ENCODE results near the gene DCLK1. TPM values are rescaled to one million over a fixed set of nuclear protein-coding genes. Genes with fewer than 3 reads are reported as not detected.

The DCLK1 gene
- total and polyA plus RNA-seq, 2 experiments from 2014 or later = 0.48 to 0.65 TPM

- no peak overlapping the region for H3K9ac ChIP-seq
- H3K4me3 ChIP-seq = no peak overlapping the region
- no peaks in the 10 kb centered on the region for H3K9me2 ChIP-seq (ENCODE audit: insufficient read depth)
- H3K4me2 ChIP-seq (ENCODE audit: unreplicated experiment) = peak overlapping the region; percentile 30
- no peaks in the 10 kb centered on the region for H3K27me3 ChIP-seq (replicated peaks; ENCODE audit: insufficient read depth)
- H3F3A ChIP-seq (ENCODE audit: insufficient read depth) = peaks cover 21% of the 10 kb centered on the region
- no peak overlapping the region for H3K27ac ChIP-seq
- H3K36me3 ChIP-seq (ENCODE audit: low read depth) = no peaks in the 10 kb centered on the region
- no peak overlapping the region for H2AFZ ChIP-seq
- no peaks in the 10 kb centered on the region for H3K9me3 ChIP-seq (ENCODE audit: low read depth)
- DNase-seq = no peak
- no peaks in the 10 kb centered on the region for H3K79me2 ChIP-seq (ENCODE audit: insufficient read depth)
- TF ChIP-seq EZH2 (IDR thresholded peaks at IDR 0.05; ENCODE audit: insufficient read depth, poor library complexity, severe bottlenecking) (no peak), EZH2phosphoT487 (IDR thresholded peaks at IDR 0.05; ENCODE audit: insufficient read depth, low read depth) (no peak)
- in situ Hi-C loops (cut with MboI) = no loop called here
- WGBS, 2 experiments (ENCODE audit: low coverage in 1 of 2, low lambda C conversion rate in 2 of 2, missing lambda C conversion rate in 2 of 2) = 67% methylated on average over 2 of the region's 2 CpGs
- no peaks in the 10 kb centered on the region for H4K20me1 ChIP-seq (ENCODE audit: insufficient read depth)
- H3K4me1 ChIP-seq (ENCODE audit: insufficient read depth) = peaks cover 35% of the 10 kb centered on the region
Measured at GRCh38 chr13:35888981-35889380, 242.2 kb downstream of the DCLK1 start.

DNA sequence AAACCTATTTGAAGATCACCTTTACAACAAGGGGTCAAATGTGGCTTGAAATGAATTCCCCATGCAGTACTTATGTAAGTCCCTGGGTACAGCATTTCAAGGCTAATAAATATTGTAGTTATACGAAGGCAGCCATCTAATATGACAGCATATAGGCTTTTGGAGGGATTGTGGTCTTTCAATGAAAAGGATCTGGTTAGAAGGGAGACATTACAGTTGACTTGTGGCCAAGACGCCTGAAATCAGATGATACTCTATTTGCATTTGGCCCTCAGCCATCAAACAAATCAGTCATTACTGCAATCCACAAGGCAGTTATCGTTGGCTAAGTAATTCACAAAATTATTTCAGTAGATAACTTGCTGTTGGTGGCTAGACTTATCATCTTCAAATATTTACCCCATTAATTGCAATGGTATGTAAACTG, 242.7 kb downstream of the DCLK1 start:
- DNase-seq = no peak
- no peaks in the 10 kb centered on the region for H3K79me2 ChIP-seq (ENCODE audit: insufficient read depth)
- no peaks in the 10 kb centered on the region for H3K9me3 ChIP-seq (ENCODE audit: low read depth)
- H4K20me1 ChIP-seq (ENCODE audit: insufficient read depth) = no peaks in the 10 kb centered on the region
- H3K27me3 ChIP-seq (replicated peaks; ENCODE audit: insufficient read depth) = no peaks in the 10 kb centered on the region
- peaks cover 35% of the 10 kb centered on the region for H3K4me1 ChIP-seq (ENCODE audit: insufficient read depth)
- H3K27ac ChIP-seq = no peak overlapping the region
- no peaks in the 10 kb centered on the region for H3K36me3 ChIP-seq (ENCODE audit: low read depth)
- no peak overlapping the region for H3K9ac ChIP-seq
- TF ChIP-seq EZH2phosphoT487 (IDR thresholded peaks at IDR 0.05; ENCODE audit: insufficient read depth, low read depth) (no peak), EZH2 (IDR thresholded peaks at IDR 0.05; ENCODE audit: insufficient read depth, poor library complexity, severe bottlenecking) (no peak)
- WGBS, 2 experiments (ENCODE audit: low coverage in 1 of 2, low lambda C conversion rate in 2 of 2, missing lambda C conversion rate in 2 of 2) = 70% methylated on average over 3 of the region's 3 CpGs
- H2AFZ ChIP-seq = no peak overlapping the region
- no peak overlapping the region for H3K4me3 ChIP-seq
- no peaks in the 10 kb centered on the region for H3K9me2 ChIP-seq (ENCODE audit: insufficient read depth)
- peaks cover 21% of the 10 kb centered on the region for H3F3A ChIP-seq (ENCODE audit: insufficient read depth)
- no peak overlapping the region for H3K4me2 ChIP-seq (ENCODE audit: unreplicated experiment)
- in situ Hi-C loops (cut with MboI) = no loop called here

GRCh38 chr13:35887115-35887666, 244.0 kb downstream of the DCLK1 start:
- H3K79me2 ChIP-seq (ENCODE audit: insufficient read depth) = no peaks in the 10 kb centered on the region
- H3K27ac ChIP-seq = no peak overlapping the region
- H3K4me1 ChIP-seq (ENCODE audit: insufficient read depth) = peaks cover 30% of the 10 kb centered on the region
- no peaks in the 10 kb centered on the region for H4K20me1 ChIP-seq (ENCODE audit: insufficient read depth)
- no peaks in the 10 kb centered on the region for H3K9me2 ChIP-seq (ENCODE audit: insufficient read depth)
- no peak overlapping the region for H3K4me3 ChIP-seq
- H2AFZ ChIP-seq = no peak overlapping the region
- H3K9ac ChIP-seq = no peak overlapping the region
- TF ChIP-seq EZH2 (IDR thresholded peaks at IDR 0.05; ENCODE audit: insufficient read depth, poor library complexity, severe bottlenecking) (no peak), EZH2phosphoT487 (IDR thresholded peaks at IDR 0.05; ENCODE audit: insufficient read depth, low read depth) (no peak)
- WGBS, 2 experiments (ENCODE audit: low coverage in 1 of 2, low lambda C conversion rate in 2 of 2, missing lambda C conversion rate in 2 of 2) = 85 to 86% methylated on average over 6 of the region's 6 CpGs
- no peaks in the 10 kb centered on the region for H3K9me3 ChIP-seq (ENCODE audit: low read depth)
- no peaks in the 10 kb centered on the region for H3K36me3 ChIP-seq (ENCODE audit: low read depth)
- in situ Hi-C loops (cut with MboI) = no loop called here
- DNase-seq = no peak
- H3K4me2 ChIP-seq (ENCODE audit: unreplicated experiment) = no peak overlapping the region
- no peaks in the 10 kb centered on the region for H3K27me3 ChIP-seq (replicated peaks; ENCODE audit: insufficient read depth)
- peaks cover 16% of the 10 kb centered on the region for H3F3A ChIP-seq (ENCODE audit: insufficient read depth)

- Histone ChIP-seq H3K27ac (no peak overlapping the region), H3K79me2 (ENCODE audit: insufficient read depth) (no peaks in the 10 kb centered on the region), H3K4me2 (ENCODE audit: unreplicated experiment) (no peak overlapping the region), H3K4me3 (no peak overlapping the region), H4K20me1 (ENCODE audit: insufficient read depth) (no peaks in the 10 kb centered on the region), H3F3A (ENCODE audit: insufficient read depth) (peaks cover 9% of the 10 kb centered on the region), H3K27me3 (replicated peaks; ENCODE audit: insufficient read depth) (no peaks in the 10 kb centered on the region), H3K4me1 (ENCODE audit: insufficient read depth) (peaks cover 23% of the 10 kb centered on the region), H3K9me2 (ENCODE audit: insufficient read depth) (no peaks in the 10 kb centered on the region), H3K9ac (no peak overlapping the region), H3K9me3 (ENCODE audit: low read depth) (no peaks in the 10 kb centered on the region), H3K36me3 (ENCODE audit: low read depth) (no peaks in the 10 kb centered on the region), H2AFZ (no peak overlapping the region)
- in situ Hi-C loops (cut with MboI) = no loop called here
- no peak for TF ChIP-seq EZH2phosphoT487 (IDR thresholded peaks at IDR 0.05; ENCODE audit: insufficient read depth, low read depth)
- no peak for TF ChIP-seq EZH2 (IDR thresholded peaks at IDR 0.05; ENCODE audit: insufficient read depth, poor library complexity, severe bottlenecking)
- no peak for DNase-seq
- WGBS, 2 experiments (ENCODE audit: low coverage in 1 of 2, low lambda C conversion rate in 2 of 2, missing lambda C conversion rate in 2 of 2) = 82 to 84% methylated on average over 9 of the region's 9 CpGs
Measured at GRCh38 chr13:35886332-35887114, 244.7 kb downstream of the DCLK1 start.
